Vagina (tissue), 2 donors: ENCODE results near the gene ASCL1. TPM values are rescaled to one million over a fixed set of nuclear protein-coding genes. Genes with fewer than 3 reads are reported as not detected.
A peak's percentile ranks its signal among the peaks of the same experiment; 100 is the strongest.

Experiments used
- DNase-seq, 2 donors: peaks; one replicate each; pipeline ENCODE4 v3.0.0-alpha.2; 2017; ENCODE audit errors: extremely low spot score in 2 of 2
- H3K27ac ChIP-seq: fragments of 200-600 bp; sonication (generic); one replicate; pipeline ENCODE4 v1.5.1; 2019
- H3K27me3 ChIP-seq: fragments of 200-600 bp; sonication (generic); one replicate; pipeline ENCODE4 v1.5.1; 2019
- H3K36me3 ChIP-seq, 2 donors: fragments of 200-600 bp; sonication (generic); one replicate each; pipeline ENCODE4 v1.5.1; 2017 to 2019
- H3K4me1 ChIP-seq: fragments of 200-600 bp; sonication (generic); one replicate; pipeline ENCODE4 v1.5.1; 2019
- H3K4me3 ChIP-seq, 2 donors: fragments of 200-600 bp; sonication (generic); 1 replicate in 1 of 2; 2 replicates in 1 of 2; pipeline ENCODE4 v1.5.1; 2016 to 2019
- H3K9me3 ChIP-seq: fragments of 200-600 bp; sonication (generic); one replicate; pipeline ENCODE4 v1.5.1; 2019
- CTCF ChIP-seq, 3 experiments: fragments of 450-650 bp in 2 of 3; fragments of 200-600 bp in 1 of 3; sonication (generic) in 1 of 3; IDR thresholded peaks; one replicate each; pipeline ENCODE4 v1.5.1; 2017 to 2019; ENCODE audit warnings: antibody characterized with exemption in 3 of 3, mild to moderate bottlenecking in 2 of 3, moderate library complexity in 2 of 3
- POLR2A ChIP-seq, 2 donors: fragments of 450-650 bp; IDR thresholded peaks; one replicate each; pipeline ENCODE4 v1.6.1; 2017; ENCODE audit warnings: antibody characterized with exemption in 2 of 2, mild to moderate bottlenecking in 2 of 2, moderate library complexity in 2 of 2
- POLR2AphosphoS5 ChIP-seq, 2 donors: sonication (generic); formaldehyde crosslinking; IDR thresholded peaks; one replicate each; pipeline ENCODE4 v1.9.0; 2017; ENCODE audit warnings: antibody characterized with exemption in 2 of 2, mild to moderate bottlenecking in 2 of 2, low read depth in 1 of 2; ENCODE audit not compliant: insufficient read depth in 1 of 2
- intact Hi-C: fragments of 100-400 bp; cut with DNase I; formaldehyde crosslinking; loops from one replicate; pipeline ENCODE4 v1.15.1; 2023
- total RNA-seq: library from RNA; depleted of rRNA; stranded (reverse); fragments of >200 nt; gene quantifications from one replicate; pipeline ENCODE4 v1.2.3, GENCODE V29; 2016

ASCL1 gene
- total RNA-seq, 1 donor from 2014 or later = not detected

GRCh38 chr12:102964872-102965271 is 7.4 kb downstream of the ASCL1 start:
- Histone ChIP-seq H3K9me3 (no peaks in the 10 kb centered on the region), H3K4me1 (no peaks in the 10 kb centered on the region), H3K36me3 (no peaks in the 10 kb centered on the region), H3K27me3 (no peaks in the 10 kb centered on the region), H3K27ac (no peak overlapping the region), H3K4me3 (no peak overlapping the region)
- peak in 1 of 2 donors; percentile 44 for DNase-seq
- no peak for TF ChIP-seq POLR2A (IDR thresholded peaks at IDR 0.05)
- TF ChIP-seq POLR2AphosphoS5 (IDR thresholded peaks at IDR 0.05; ENCODE audit: insufficient read depth in 1 of 2, low read depth in 1 of 2) = no peak
- no peak for TF ChIP-seq CTCF (IDR thresholded peaks at IDR 0.05)
- intact Hi-C loops = no loop called here

DNA sequence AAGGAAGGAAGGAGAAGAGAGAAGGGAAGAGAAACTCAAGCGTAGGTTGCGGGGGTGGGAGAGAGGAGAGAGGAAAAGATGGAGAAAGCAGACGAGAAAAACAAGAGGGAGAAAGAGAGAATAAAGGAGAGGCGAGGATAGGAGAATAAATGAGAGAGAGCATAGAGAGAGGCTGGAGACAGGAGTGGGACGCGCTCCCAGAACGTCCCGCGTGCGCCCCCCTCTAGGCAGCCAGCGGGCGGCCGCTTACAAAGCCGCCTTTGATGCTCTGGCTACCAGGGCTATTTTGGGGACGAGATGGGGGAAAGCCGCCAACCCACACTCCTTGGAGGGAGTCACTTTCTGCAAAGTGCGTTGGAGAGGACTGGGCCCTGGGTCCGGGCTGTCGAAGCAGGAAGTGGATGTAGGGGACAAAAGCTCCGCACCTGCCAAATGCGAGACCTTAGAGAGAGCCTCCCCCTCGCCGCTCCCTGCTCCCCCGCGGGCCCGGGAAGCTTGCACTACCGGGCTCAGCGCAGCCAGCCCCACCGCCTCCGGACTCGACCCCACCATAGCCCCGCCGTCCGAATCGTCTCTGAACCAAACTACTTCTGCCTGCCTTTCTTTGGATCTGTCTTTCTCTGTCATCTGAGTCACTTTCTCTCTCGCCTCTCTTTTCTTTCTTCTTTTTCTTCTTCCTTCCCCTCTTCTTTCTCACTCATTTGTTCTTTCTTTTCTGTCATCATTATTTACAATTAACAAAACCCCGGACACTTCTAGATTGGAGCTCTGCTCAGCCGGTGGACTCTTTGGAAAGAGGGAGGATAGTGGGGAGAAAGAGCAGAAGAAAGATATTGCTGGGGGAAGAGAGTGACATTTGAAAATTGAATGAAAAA is 8.0 kb downstream of the ASCL1 start:
- Histone ChIP-seq H3K4me1 (no peaks in the 10 kb centered on the region), H3K27ac (no peak overlapping the region), H3K27me3 (no peaks in the 10 kb centered on the region), H3K9me3 (no peaks in the 10 kb centered on the region), H3K36me3 (no peaks in the 10 kb centered on the region), H3K4me3 (no peak overlapping the region)
- no peak for TF ChIP-seq POLR2A (IDR thresholded peaks at IDR 0.05)
- no peak for TF ChIP-seq CTCF (IDR thresholded peaks at IDR 0.05)
- no peak for TF ChIP-seq POLR2AphosphoS5 (IDR thresholded peaks at IDR 0.05; ENCODE audit: insufficient read depth in 1 of 2, low read depth in 1 of 2)
- DNase-seq = peak in 1 of 2 donors; percentile 47
- intact Hi-C loops = no loop called here

GRCh38 chr12:102966200-102966863 is 8.9 kb downstream of the ASCL1 start:
- DNase-seq = peak in 1 of 2 donors; percentile 65
- TF ChIP-seq POLR2AphosphoS5 (IDR thresholded peaks at IDR 0.05; ENCODE audit: insufficient read depth in 1 of 2, low read depth in 1 of 2) (no peak), POLR2A (IDR thresholded peaks at IDR 0.05) (no peak), CTCF (IDR thresholded peaks at IDR 0.05) (no peak)
- Histone ChIP-seq H3K36me3 (no peaks in the 10 kb centered on the region), H3K27ac (no peak overlapping the region), H3K4me1 (no peaks in the 10 kb centered on the region), H3K27me3 (no peaks in the 10 kb centered on the region), H3K4me3 (no peak overlapping the region), H3K9me3 (no peaks in the 10 kb centered on the region)
- intact Hi-C loops = no loop called here

DNA sequence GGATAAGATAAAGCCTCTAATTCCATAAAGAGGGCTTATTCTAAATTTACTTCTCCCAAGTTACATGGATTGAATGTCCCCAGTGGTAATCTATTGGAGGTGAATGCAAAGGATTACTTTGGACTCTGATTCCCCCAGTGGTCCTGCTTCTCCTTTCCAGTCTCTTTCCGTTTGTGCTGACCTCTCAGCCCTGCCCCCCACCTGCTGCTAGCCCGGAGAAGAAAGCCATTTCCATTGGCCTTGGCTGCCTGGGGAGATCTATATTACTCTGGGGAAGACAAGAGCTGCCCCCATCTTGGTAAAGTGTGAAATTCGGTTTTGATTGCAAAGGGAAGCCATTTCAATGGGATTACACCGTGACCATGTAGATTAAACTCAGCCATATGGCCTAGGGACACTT is 13.3 kb downstream of the ASCL1 start:
- Histone ChIP-seq H3K4me1 (no peaks in the 10 kb centered on the region), H3K27ac (no peak overlapping the region), H3K4me3 (no peak overlapping the region), H3K9me3 (no peaks in the 10 kb centered on the region), H3K36me3 (no peaks in the 10 kb centered on the region), H3K27me3 (no peaks in the 10 kb centered on the region)
- intact Hi-C loops = no loop called here
- DNase-seq = peak in 1 of 2 donors; percentile 54
- TF ChIP-seq POLR2AphosphoS5 (IDR thresholded peaks at IDR 0.05; ENCODE audit: insufficient read depth in 1 of 2, low read depth in 1 of 2) (no peak), CTCF (IDR thresholded peaks at IDR 0.05) (no peak), POLR2A (IDR thresholded peaks at IDR 0.05) (no peak)

- no peaks in the 10 kb centered on the region for H3K9me3 ChIP-seq
- no peak overlapping the region for H3K4me3 ChIP-seq
- no peaks in the 10 kb centered on the region for H3K4me1 ChIP-seq
- no peak for DNase-seq
- no peaks in the 10 kb centered on the region for H3K36me3 ChIP-seq
- no peak for TF ChIP-seq POLR2AphosphoS5 (IDR thresholded peaks at IDR 0.05; ENCODE audit: insufficient read depth in 1 of 2, low read depth in 1 of 2)
- TF ChIP-seq CTCF (IDR thresholded peaks at IDR 0.05) = no peak
- no peak for TF ChIP-seq POLR2A (IDR thresholded peaks at IDR 0.05)
- no peaks in the 10 kb centered on the region for H3K27me3 ChIP-seq
- intact Hi-C loops = no loop called here
- no peak overlapping the region for H3K27ac ChIP-seq
Observed at GRCh38 chr12:102971227-102971626, 13.8 kb downstream of the ASCL1 start.
